HepG2 (cell line): Measurements from ENCODE around the gene NOXO1. TPM values are rescaled to one million over a fixed set of nuclear protein-coding genes. Genes with fewer than 3 reads are reported as not detected.

Experiments
- ATAC-seq: fragments of 200-7000 bp; cut with Tn5 transposase; 3 replicates; pipeline ENCODE4 v1.9.1; 2020; ENCODE audit warnings: mild to moderate bottlenecking, moderate library complexity
- BruUV-seq: library from RNA; stranded (reverse); fragments of 400-500 nt; replicated peaks from 2 replicates; lab custom pipeline; 2021; lab: Mats Ljungman, UMichigan
- CTCF ChIA-PET: fragments of 300-600 bp; formaldehyde crosslinking; extraction: SDS; loops from one replicate; lab custom pipeline; 2021; ENCODE audit warnings: low total read pairs, inconsistent platforms, low intra/inter-chr PET ratio; lab: Yijun Ruan, JAX
- POLR2A ChIA-PET: fragments of 350-600 bp; sonication (Branson Sonifier 250); formaldehyde crosslinking; loops from one replicate; lab custom pipeline; 2020; ENCODE audit warnings: antibody characterized with exemption, inconsistent platforms; lab: Yijun Ruan, JAX
- DNase-seq: peaks from one replicate; pipeline ENCODE4 v3.0.0-alpha.2; 2015; ENCODE audit warnings: low spot score
- FAIRE-seq: peaks from 3 replicates; lab custom pipeline; 2011; peaks lifted over from hg19 to GRCh38; lab: Jason Lieb, UNC
- H2AFZ ChIP-seq: one replicate; pipeline ENCODE4 v1.6.1; 2011; ENCODE audit warnings: low read length, inconsistent platforms
- H3K27ac ChIP-seq: fragments of 300-600 bp; 3 replicates; pipeline ENCODE4 v1.8.0; 2011; ENCODE audit warnings: mixed run types, mild to moderate bottlenecking, mixed read lengths, low read length, inconsistent platforms; ENCODE audit not compliant: insufficient read depth; ENCODE audit errors: extremely low read length
- H3K27me3 ChIP-seq, 2 experiments: fragments of 200-600 bp in 1 of 2; 2 replicates in 1 of 2; 3 replicates in 1 of 2; pipeline versions ENCODE4 v1.6.0 to v1.8.0; 2011; ENCODE audit warnings: low read length in 2 of 2, mild to moderate bottlenecking in 2 of 2, moderate library complexity in 2 of 2, inconsistent platforms in 1 of 2; ENCODE audit not compliant: insufficient read depth in 2 of 2, control insufficient read depth in 1 of 2
- H3K36me3 ChIP-seq, 2 experiments: fragments of 200-600 bp in 1 of 2; replicated peaks in 1 of 2; 2 replicates in 1 of 2; 3 replicates in 1 of 2; pipeline versions ENCODE4 v1.5.1 to v1.8.0; 2011; ENCODE audit warnings: low read length in 2 of 2, inconsistent platforms in 1 of 2; ENCODE audit not compliant: insufficient read depth in 2 of 2, control insufficient read depth in 1 of 2
- H3K4me1 ChIP-seq: 2 replicates; pipeline ENCODE4 v1.5.1; 2012; ENCODE audit warnings: low read length, inconsistent platforms; ENCODE audit not compliant: insufficient read depth
- H3K4me2 ChIP-seq: 2 replicates; pipeline ENCODE4 v1.6.0; 2011; ENCODE audit warnings: low read depth, low read length, inconsistent platforms
- H3K4me3 ChIP-seq, 3 experiments: fragments of 200-600 bp in 1 of 3; sonication (generic), shearing (Covaris generic) in 1 of 3; replicated peaks in 1 of 3; 2 replicates each; pipeline ENCODE4 v1.5.1; 2011 to 2016; ENCODE audit warnings: low read length in 3 of 3, inconsistent platforms in 2 of 3, low read depth in 2 of 3, mild to moderate bottlenecking in 2 of 3, control low read depth in 1 of 3, mixed read lengths in 1 of 3; ENCODE audit not compliant: insufficient read depth in 1 of 3
- H3K79me2 ChIP-seq: one replicate; pipeline ENCODE4 v1.6.1; 2011; ENCODE audit warnings: low read length, inconsistent platforms; ENCODE audit not compliant: insufficient read depth
- H3K9ac ChIP-seq: 2 replicates; pipeline ENCODE4 v1.6.0; 2011; ENCODE audit warnings: mild to moderate bottlenecking, low read depth, low read length, inconsistent platforms; ENCODE audit not compliant: insufficient read depth
- H3K9me3 ChIP-seq: 2 replicates; pipeline ENCODE4 v1.5.1; 2012; ENCODE audit warnings: mild to moderate bottlenecking, low read length
- H4K20me1 ChIP-seq: 2 replicates; pipeline ENCODE4 v1.6.0; 2011; ENCODE audit warnings: inconsistent platforms, mild to moderate bottlenecking, low read length, moderate library complexity; ENCODE audit not compliant: insufficient read depth
- ARNTL ChIP-seq: sonication (generic); formaldehyde crosslinking; IDR thresholded peaks from 2 replicates; pipeline ENCODE4 v1.4.0; 2020; ENCODE audit warnings: mild to moderate bottlenecking, missing genetic modification reagents
- CHCHD3 ChIP-seq: sonication (generic); formaldehyde crosslinking; IDR thresholded peaks from 2 replicates; pipeline ENCODE4 v1.8.0; 2022; ENCODE audit warnings: mild to moderate bottlenecking, missing genetic modification reagents, moderate library complexity
- FOSL2 ChIP-seq: sonication (generic); formaldehyde crosslinking; IDR thresholded peaks from 2 replicates; pipeline ENCODE4 v1.4.0; 2020; ENCODE audit warnings: missing genetic modification reagents
- FOXA3 ChIP-seq: IDR thresholded peaks from 2 replicates; pipeline ENCODE4 v1.6.1; 2016; ENCODE audit warnings: missing genetic modification reagents, missing compliant biosample characterization
- HNF4A ChIP-seq: sonication (generic); formaldehyde crosslinking; IDR thresholded peaks from 2 replicates; pipeline ENCODE4 v1.4.0; 2020; ENCODE audit warnings: missing genetic modification reagents
- PHF21A ChIP-seq: sonication (generic); formaldehyde crosslinking; IDR thresholded peaks from 2 replicates; pipeline ENCODE4 v1.5.0; 2020; ENCODE audit warnings: mild to moderate bottlenecking, missing genetic modification reagents
- UBTF ChIP-seq: sonication (generic); formaldehyde crosslinking; IDR thresholded peaks from 2 replicates; pipeline ENCODE4 v1.4.0; 2020; ENCODE audit warnings: mild to moderate bottlenecking, missing genetic modification reagents
- ZFY ChIP-seq: sonication (generic); formaldehyde crosslinking; IDR thresholded peaks from 2 replicates; pipeline ENCODE4 v1.4.0; 2020; ENCODE audit warnings: missing genetic modification reagents
- ZNF3 ChIP-seq: IDR thresholded peaks from 2 replicates; pipeline ENCODE4 v1.7.0; 2017; ENCODE audit warnings: inconsistent platforms
- ZNF563 ChIP-seq: sonication (generic); formaldehyde crosslinking; IDR thresholded peaks from 2 replicates; pipeline ENCODE4 v1.8.0; 2022; ENCODE audit warnings: mild to moderate bottlenecking, moderate library complexity, missing genetic modification reagents
- ZNF777 ChIP-seq: sonication (generic); formaldehyde crosslinking; IDR thresholded peaks from 2 replicates; pipeline ENCODE4 v1.4.0; 2020; ENCODE audit warnings: missing genetic modification reagents
- WGBS: methylation state at CpG from one replicate; pipeline ENCODE4 v1.1.6; 2017; ENCODE audit warnings: low lambda C conversion rate; 5-methylcytosine and 5-hydroxymethylcytosine counted together
- in situ Hi-C: cut with HindIII; loops from 2 replicates; pipeline ENCODE4 v1.10.0; 2017; ENCODE audit warnings: low pct_unique_long_range_greater_than_20kb; ENCODE audit not compliant: extremely low pct_ligation_motif_present
- intact Hi-C: fragments of 100-400 bp; cut with micrococcal nuclease; formaldehyde crosslinking; loops from one replicate; pipeline ENCODE4 v1.10.0; 2022; ENCODE audit not compliant: unreplicated experiment
- polyA plus RNA-seq, 8 experiments: library from polyadenylated mRNA; depleted of rRNA in 3 of 8; stranded (reverse) in 7 of 8; unstranded in 1 of 8; fragments of >200 nt; fragmentation: Illumina TruSeq in 4 of 8; extraction: Trizol in 4 of 8; gene quantifications; 2 replicates each; pipeline versions ENCODE4 v1.2.1 to v1.2.3, GENCODE V29; 2011 to 2016; ENCODE audit warnings: low read depth in 4 of 8, missing spikeins in 1 of 8, mixed read lengths in 1 of 8; ENCODE audit not compliant: insufficient read depth in 1 of 8
- total RNA-seq, 5 experiments: library from RNA; depleted of rRNA; stranded (reverse); fragments of >200 nt; fragmentation: Illumina TruSeq; extraction: Trizol; gene quantifications; 2 replicates each; pipeline ENCODE4 v1.2.3, GENCODE V29; 2016; ENCODE audit warnings: low read depth in 1 of 5
- TF ChIP-seq, protein P1 (sequence below): sonication (generic); formaldehyde crosslinking; IDR thresholded peaks from 2 replicates; pipeline ENCODE4 v1.4.0; 2020; ENCODE audit warnings: missing genetic modification reagents
- TF ChIP-seq, protein P2 (sequence below): sonication (generic); formaldehyde crosslinking; IDR thresholded peaks from 2 replicates; pipeline ENCODE4 v1.5.1; 2020; ENCODE audit warnings: mild to moderate bottlenecking, missing genetic modification reagents, moderate library complexity

NOXO1 gene
- total and polyA plus RNA-seq, 2 of the 13 experiments (the other 11 are each of a cell fraction or from before 2014, with no cell fraction given) = 0.69 to 1.4 TPM

DNA sequence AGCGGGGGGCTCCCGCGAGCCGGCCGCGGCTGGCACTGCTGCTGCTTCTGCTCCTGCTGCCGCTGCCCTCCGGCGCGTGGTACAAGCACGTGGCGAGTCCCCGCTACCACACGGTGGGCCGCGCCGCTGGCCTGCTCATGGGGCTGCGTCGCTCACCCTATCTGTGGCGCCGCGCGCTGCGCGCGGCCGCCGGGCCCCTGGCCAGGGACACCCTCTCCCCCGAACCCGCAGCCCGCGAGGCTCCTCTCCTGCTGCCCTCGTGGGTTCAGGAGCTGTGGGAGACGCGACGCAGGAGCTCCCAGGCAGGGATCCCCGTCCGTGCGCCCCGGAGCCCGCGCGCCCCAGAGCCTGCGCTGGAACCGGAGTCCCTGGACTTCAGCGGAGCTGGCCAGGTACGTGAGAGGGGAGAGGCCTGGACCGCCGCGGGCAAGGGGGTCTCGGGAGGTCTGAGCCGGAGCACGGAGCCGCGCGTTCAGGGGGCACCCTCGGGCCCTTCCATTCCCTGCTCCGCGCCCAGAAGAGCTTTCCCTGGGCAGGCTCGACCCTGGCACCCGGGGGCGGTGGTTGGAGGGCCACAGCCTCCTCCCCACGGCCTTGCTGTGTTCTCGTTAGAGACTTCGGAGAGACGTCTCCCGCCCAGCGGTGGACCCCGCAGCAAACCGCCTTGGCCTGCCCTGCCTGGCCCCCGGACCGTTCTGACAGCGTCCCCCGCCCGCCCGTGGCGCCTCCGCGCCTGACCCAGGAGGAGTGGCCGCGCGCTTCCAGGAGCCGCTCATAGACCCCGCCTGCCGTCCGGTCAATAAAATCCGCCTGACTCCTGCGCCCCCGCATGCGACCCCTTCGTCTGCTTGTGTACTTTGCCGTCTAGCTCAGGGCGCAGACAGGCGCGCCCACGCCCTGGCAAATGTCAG, 38.9 kb upstream of the NOXO1 start:
- in situ Hi-C loops = loop anchor here (5.0 kb wide), 3 partner anchors 37 to 127 kb away; partner anchors contain the start of gene RAB26
- intact Hi-C loops = no loop called here
- BruUV-seq = no TSS peak
- FAIRE-seq (no peak), ATAC-seq (no peak), DNase-seq (no peak)
- Histone ChIP-seq H3K36me3 (no peaks in the 10 kb centered on the region), H3K27me3 (peaks cover 3 to 20% of the 10 kb centered on the region in 2 experiments; a peak in 3 of 5 replicates), H3K27ac (no peak overlapping the region), H4K20me1 (no peaks in the 10 kb centered on the region), H3K9me3 (no peaks in the 10 kb centered on the region), H3K79me2 (no peaks in the 10 kb centered on the region), H3K4me3 (peak overlapping the region; percentile 26 to 65 (median 35); a peak in 4 of 6 replicates), H3K4me2 (peak overlapping the region; percentile 68), H3K4me1 (peaks cover 64% of the 10 kb centered on the region), H2AFZ (no peak overlapping the region), H3K9ac (0 out of 2 replicates have a peak overlapping the region, but pooled peaks have one; percentile 3)
- CTCF ChIA-PET = no interaction called here
- POLR2A ChIA-PET = interaction anchor here (0.8 to 1.2 kb wide), 4 partner anchors 11 to 135 kb away, joined by 3 to 6 read pairs (median 4); partner anchors contain the start of gene TRAF7
- WGBS = under 1% methylated on average over 17 of the region's 96 CpGs
- TF ChIP-seq PHF21A (CRISPR knock-in tag) = 0 out of 2 replicates have a peak, but pooled peaks have one; percentile 47
- no peak for TF ChIP-seq HNF4A (CRISPR knock-in tag)
- TF ChIP-seq UBTF = peak; percentile 17; the same call in 1 of the 2 replicates
- peak; percentile 79 for TF ChIP-seq ZNF777
- TF ChIP-seq, protein P1, sequence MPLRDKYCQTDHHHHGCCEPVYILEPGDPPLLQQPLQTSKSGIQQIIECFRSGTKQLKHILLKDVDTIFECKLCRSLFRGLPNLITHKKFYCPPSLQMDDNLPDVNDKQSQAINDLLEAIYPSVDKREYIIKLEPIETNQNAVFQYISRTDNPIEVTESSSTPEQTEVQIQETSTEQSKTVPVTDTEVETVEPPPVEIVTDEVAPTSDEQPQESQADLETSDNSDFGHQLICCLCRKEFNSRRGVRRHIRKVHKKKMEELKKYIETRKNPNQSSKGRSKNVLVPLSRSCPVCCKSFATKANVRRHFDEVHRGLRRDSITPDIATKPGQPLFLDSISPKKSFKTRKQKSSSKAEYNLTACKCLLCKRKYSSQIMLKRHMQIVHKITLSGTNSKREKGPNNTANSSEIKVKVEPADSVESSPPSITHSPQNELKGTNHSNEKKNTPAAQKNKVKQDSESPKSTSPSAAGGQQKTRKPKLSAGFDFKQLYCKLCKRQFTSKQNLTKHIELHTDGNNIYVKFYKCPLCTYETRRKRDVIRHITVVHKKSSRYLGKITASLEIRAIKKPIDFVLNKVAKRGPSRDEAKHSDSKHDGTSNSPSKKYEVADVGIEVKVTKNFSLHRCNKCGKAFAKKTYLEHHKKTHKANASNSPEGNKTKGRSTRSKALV = peak; percentile 99
- TF ChIP-seq, protein P2, sequence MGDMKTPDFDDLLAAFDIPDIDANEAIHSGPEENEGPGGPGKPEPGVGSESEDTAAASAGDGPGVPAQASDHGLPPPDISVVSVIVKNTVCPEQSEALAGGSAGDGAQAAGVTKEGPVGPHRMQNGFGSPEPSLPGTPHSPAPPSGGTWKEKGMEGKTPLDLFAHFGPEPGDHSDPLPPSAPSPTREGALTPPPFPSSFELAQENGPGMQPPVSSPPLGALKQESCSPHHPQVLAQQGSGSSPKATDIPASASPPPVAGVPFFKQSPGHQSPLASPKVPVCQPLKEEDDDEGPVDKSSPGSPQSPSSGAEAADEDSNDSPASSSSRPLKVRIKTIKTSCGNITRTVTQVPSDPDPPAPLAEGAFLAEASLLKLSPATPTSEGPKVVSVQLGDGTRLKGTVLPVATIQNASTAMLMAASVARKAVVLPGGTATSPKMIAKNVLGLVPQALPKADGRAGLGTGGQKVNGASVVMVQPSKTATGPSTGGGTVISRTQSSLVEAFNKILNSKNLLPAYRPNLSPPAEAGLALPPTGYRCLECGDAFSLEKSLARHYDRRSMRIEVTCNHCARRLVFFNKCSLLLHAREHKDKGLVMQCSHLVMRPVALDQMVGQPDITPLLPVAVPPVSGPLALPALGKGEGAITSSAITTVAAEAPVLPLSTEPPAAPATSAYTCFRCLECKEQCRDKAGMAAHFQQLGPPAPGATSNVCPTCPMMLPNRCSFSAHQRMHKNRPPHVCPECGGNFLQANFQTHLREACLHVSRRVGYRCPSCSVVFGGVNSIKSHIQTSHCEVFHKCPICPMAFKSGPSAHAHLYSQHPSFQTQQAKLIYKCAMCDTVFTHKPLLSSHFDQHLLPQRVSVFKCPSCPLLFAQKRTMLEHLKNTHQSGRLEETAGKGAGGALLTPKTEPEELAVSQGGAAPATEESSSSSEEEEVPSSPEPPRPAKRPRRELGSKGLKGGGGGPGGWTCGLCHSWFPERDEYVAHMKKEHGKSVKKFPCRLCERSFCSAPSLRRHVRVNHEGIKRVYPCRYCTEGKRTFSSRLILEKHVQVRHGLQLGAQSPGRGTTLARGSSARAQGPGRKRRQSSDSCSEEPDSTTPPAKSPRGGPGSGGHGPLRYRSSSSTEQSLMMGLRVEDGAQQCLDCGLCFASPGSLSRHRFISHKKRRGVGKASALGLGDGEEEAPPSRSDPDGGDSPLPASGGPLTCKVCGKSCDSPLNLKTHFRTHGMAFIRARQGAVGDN (CRISPR knock-in tag) = 0 out of 2 replicates have a peak, but pooled peaks have one; percentile 20
- TF ChIP-seq FOSL2 (CRISPR knock-in tag) = no peak
- peak; percentile 28; the same call in 1 of the 2 replicates for TF ChIP-seq ZFY
- TF ChIP-seq ZNF3 (CRISPR knock-in tag) = no peak
- 0 out of 2 replicates have a peak, but pooled peaks have one; percentile 32 for TF ChIP-seq CHCHD3 (CRISPR knock-in tag)
- 0 out of 2 replicates have a peak, but pooled peaks have one; percentile 24 for TF ChIP-seq FOXA3 (CRISPR knock-in tag)
- peak; percentile 11; the same call in 1 of the 2 replicates for TF ChIP-seq ZNF563 (CRISPR knock-in tag)
- 0 out of 2 replicates have a peak, but pooled peaks have one; percentile 24 for TF ChIP-seq ARNTL (CRISPR knock-in tag)
